Measurements from ENCODE around the gene CTNNA1.

Gene CTNNA1

DNA sequence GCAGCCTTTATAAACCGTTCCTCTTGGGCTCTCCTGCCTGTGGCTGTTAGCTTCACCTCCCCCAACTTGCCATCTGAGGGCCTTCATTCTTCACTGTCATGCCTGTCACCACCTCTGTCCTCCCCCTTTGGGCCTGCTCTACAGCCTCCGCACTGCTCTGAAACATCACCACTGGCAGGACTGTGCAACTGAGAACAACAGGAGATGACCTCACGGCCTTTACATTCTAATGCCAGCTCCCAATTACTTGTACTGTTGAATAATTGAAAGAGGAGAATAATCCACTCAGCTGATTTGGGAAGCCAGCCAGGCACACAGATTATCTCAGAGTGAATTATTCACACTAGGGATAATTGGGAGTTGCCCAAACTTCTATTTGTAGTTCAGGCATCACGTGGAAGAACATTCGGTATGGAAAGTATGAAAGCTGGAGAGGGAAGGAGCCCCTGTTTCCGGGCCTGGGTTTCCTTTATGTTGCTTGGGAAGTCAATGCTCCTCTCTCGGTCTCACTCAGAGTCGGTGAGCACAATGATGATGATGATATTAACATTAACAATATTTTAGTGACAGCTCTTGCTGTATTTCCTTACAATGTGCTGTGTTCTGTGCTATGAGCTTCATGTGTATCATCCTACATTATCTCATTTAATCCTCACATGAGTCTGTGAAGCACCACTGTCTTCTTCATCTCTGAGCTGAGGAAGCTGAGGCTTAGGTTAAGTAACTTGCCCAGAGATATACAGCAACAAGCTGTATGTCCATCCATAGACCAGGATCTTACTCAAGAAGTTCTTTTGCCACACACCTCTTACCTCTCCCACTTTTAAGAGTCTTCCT is 221.2 kb downstream of the CTNNA1 start:
- no peak for DNase-seq

DNA sequence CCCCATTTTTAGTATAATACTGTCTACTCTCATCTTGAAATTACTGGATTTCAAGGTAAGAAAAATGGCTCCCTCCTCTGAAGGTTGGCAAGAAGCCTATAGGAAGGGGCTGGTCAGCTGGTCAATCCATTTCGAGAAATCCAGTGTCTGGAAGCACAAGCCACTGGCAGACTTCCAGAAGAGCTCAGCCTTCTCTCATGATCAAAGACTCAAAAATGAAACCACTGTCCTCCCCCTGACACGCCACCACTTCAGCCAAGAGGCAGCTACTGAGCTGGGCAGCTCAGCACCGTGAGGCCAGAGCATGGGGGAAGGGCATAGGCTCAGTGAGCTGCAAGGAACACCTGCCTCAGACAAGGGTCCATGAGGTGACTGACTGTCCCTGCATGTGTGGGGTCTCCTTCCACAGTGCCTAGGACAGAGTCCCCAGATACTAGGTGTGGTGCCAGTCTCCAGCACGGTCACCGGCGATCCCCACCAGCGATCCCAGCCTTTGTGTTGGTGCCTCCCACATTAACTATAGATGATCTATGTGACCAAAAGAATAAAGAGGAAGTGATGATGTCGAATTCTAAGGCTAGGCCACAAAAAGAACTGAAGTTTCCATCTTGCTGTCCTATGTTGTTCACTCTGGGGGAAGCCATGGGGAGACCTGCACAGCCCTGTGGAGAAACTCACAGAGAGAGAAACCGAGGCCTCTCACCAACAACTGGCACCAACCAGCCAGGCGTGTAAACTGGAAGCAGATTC is 222.0 kb downstream of the CTNNA1 start:
- no peak for DNase-seq

DNA sequence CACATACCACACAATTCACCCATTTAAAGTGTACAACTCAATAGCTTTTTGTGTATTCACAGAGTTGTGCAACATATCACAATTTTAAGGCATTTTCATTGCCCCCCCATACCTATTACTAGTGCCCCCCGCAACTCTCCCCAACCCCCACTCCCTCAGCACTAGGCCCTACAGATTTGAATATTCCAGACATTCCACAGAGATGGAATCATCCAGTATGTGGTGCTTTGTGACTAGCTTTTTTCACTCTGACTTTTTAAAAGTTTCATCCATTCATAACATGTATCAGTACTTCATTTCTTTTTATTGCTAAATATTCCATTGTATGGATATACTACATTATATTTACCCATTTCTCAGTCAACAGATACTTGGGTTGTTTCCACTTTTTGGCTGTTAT is 224.9 kb downstream of the CTNNA1 start:
- no peak for DNase-seq

DNA sequence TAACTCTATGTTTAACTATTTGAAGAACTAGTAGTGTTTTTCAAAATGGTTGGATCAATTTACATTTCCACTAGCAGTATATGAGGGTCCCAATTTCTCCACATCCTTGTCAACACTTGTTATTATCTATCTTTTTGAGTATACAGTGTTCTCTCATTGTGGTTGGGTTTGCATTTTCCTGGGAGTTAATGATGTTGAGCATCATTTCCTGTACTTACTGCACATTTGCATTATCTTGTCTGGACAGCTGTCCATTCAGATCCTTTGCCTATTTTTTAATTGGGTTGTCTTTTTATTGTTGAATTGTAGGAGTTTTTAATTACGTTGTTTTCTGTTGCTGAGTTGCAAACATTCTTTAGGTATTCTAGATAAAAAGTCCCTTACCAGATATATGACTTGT is 225.4 kb downstream of the CTNNA1 start:
- DNase-seq = no peak

DNA sequence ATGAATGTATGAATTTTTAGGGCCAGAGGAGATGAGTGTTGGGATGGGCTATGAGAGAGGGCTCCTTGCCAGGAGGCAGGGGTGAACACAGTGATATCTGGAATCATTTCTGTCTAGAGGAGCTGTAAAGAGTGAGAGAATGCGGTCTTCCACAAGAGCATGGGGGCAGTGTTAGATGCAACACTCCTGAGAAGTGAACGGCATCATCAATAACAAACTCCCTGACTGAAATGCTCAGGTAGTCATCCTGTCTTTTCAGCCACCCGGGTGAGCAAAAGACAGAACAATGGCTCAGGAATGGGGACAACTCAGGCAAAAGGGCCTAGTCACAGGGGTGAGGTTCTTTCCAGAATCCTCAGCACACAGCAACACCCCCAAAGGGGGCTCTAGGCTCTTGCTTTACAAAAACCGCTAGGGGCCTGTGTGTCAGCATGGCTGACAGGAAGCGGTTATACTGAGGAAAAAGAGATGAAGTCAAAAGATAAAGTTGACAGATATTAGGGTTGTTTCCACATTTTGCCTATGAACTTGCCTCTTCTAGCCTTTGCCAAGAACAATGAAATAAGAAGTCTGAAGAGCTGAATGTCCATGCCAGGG is 226.6 kb downstream of the CTNNA1 start:
- no peak for DNase-seq

DNA sequence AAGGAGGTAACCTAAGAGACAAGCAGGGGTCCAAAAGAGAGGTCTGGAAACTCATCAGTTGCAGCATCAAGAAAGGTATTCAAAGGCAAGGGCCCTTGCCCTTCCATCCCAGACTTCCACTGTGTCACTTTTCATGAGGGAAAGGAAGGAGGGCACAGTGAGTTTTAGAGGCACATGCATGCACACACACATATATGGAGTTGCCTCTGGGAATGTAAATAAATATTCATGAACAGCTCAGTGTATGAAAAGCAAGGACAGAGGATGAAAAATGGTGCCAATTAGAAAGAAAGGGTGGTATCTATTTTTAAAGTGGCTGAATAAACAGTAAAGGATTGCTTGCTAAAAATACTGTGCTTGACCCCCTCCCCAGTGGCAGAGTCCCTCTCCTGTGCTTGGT is 227.2 kb downstream of the CTNNA1 start:
- no peak for DNase-seq

DNA sequence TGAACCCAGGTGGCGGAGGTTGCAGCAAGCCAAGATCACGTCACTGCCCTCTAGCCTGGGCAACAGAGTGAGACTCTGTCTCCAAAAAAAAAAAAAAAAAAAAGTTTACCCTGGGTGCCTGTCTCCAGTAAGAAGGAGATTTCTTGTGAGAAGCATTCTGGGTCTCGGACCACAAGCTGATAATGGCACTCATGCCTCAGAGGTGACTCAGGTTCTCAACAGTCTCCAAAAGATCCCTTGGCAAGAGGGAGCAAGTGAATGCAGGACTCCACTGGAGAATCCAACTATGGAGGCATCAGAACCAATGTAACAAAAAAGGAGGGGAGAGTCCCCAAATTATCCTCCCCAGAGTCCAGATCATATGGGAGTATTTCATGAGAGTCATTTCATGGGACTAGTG is 227.9 kb downstream of the CTNNA1 start:
- no peak for DNase-seq

DNA sequence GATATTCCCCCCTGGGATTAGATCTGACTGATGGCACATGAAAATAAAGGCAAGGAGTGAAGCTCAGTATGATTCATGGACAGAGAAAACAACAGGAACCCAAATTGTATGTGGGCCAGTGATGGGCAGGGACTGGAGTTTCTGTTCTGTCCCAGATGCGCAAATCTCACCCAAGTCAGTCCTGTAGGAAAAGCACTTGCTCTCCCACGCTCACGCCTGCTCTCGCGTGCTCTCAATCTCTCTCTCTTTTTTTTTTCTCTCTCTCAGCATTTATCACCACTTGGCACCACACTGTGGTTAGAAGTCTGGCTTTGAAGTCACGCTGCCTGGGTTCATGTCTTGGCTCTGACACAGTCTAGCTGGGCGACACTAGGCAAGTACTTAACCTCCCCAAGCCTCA is 228.4 kb downstream of the CTNNA1 start:
- DNase-seq = no peak

DNA sequence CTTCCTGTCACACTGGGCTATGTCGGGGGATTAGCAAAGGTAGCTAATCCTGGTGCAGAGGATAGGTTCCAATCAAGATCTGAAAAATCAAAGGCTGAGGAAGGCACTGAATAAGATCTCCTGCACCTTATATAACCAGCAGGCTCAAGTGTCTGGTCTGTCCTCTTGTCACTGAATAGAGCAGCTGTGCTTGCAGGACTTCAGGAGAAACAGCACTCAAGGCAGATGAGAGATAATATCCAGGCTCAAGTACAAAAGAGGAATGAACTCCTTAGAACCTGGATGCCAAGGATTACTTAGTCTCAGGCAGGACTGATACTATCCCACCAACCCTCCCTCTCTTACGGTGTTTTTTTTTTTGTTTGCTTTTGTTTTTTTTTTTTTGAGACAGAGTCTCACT is 230.8 kb downstream of the CTNNA1 start:
- no peak for DNase-seq
